Stomach (tissue), 9 donors: Measurements from ENCODE around the gene CHAT. TPM values are rescaled to one million over a fixed set of nuclear protein-coding genes. Genes with fewer than 3 reads are reported as not detected.

ENCODE experiments used
- DNase-seq, 2 donors: peaks; one replicate each; pipeline versions ENCODE4 v3.0.0 to v3.0.0-alpha.2; 2013 to 2019
- H3K27ac ChIP-seq, 5 donors: fragments of 200-600 bp in 4 of 5; sonication (generic) in 4 of 5; one replicate each; pipeline ENCODE4 v1.5.1; 2013 to 2019; ENCODE audit warnings: mild to moderate bottlenecking in 1 of 5, moderate library complexity in 1 of 5
- H3K27me3 ChIP-seq, 3 donors: fragments of 200-600 bp; sonication (generic); one replicate each; pipeline ENCODE4 v1.5.1; 2017 to 2019; ENCODE audit warnings: mixed run types in 1 of 3
- H3K36me3 ChIP-seq, 4 donors: fragments of 200-600 bp; sonication (generic); 1 replicate in 3 of 4; 2 replicates in 1 of 4; pipeline ENCODE4 v1.5.1; 2016 to 2019
- H3K4me1 ChIP-seq, 4 donors: fragments of 200-600 bp; sonication (generic); one replicate each; pipeline ENCODE4 v1.5.1; 2016 to 2019
- H3K4me3 ChIP-seq, 4 donors: fragments of 200-600 bp; sonication (generic) in 3 of 4; one replicate each; pipeline ENCODE4 v1.5.1; 2016 to 2019; ENCODE audit warnings: mild to moderate bottlenecking in 1 of 4
- H3K9me3 ChIP-seq, 4 donors: fragments of 200-600 bp; sonication (generic); one replicate each; pipeline ENCODE4 v1.5.1; 2016 to 2019
- CTCF ChIP-seq, 7 experiments: fragments of 450-650 bp in 4 of 7; fragments of 200-600 bp in 3 of 7; sonication (generic) in 3 of 7; IDR thresholded peaks; one replicate each; pipeline ENCODE4 v1.5.1; 2016 to 2019; ENCODE audit warnings: antibody characterized with exemption in 7 of 7, control low read depth in 2 of 7, mild to moderate bottlenecking in 1 of 7
- EP300 ChIP-seq: sonication (generic); formaldehyde crosslinking; IDR thresholded peaks from one replicate; pipeline ENCODE4 v1.6.1; 2017; ENCODE audit warnings: antibody characterized with exemption
- POLR2A ChIP-seq, 4 donors: fragments of 450-650 bp; IDR thresholded peaks; one replicate each; pipeline ENCODE4 v1.6.1; 2016; ENCODE audit warnings: antibody characterized with exemption in 4 of 4, control low read depth in 2 of 4, mild to moderate bottlenecking in 1 of 4, moderate library complexity in 1 of 4
- POLR2AphosphoS5 ChIP-seq, 3 donors: sonication (generic); formaldehyde crosslinking; IDR thresholded peaks; one replicate each; pipeline ENCODE4 v1.6.1; 2016; ENCODE audit warnings: antibody characterized with exemption in 3 of 3
- WGBS, 5 donors: extraction: QIAGEN DNeasy Blood & Tissue Kit in 3 of 5; methylation state at CpG; one replicate each; pipeline versions ENCODE4 v1.1.5 to v1.1.7; 2013 to 2018; 5-methylcytosine and 5-hydroxymethylcytosine counted together
- intact Hi-C: fragments of 100-400 bp; cut with DNase I; formaldehyde crosslinking; loops from one replicate; pipeline ENCODE4 v1.15.1; 2023; ENCODE audit warnings: low total_unique reads
- polyA plus RNA-seq, 3 donors: library from polyadenylated mRNA; stranded (reverse); fragments of 200-250 nt; gene quantifications; one replicate each; pipeline ENCODE4 v1.2.3, GENCODE V29; 2013
- total RNA-seq, 5 donors: library from RNA; depleted of rRNA; stranded (reverse); fragments of >200 nt; gene quantifications; one replicate each; pipeline versions ENCODE4 v1.1.0 to v1.2.3, GENCODE V29; 2014 to 2016
- donor health status: healthy with polysubstance abuse.
- donor health status: Bipolar disorder and iron deficiency.
- donor health status: healthy.

CHAT gene
- total and polyA plus RNA-seq, 8 donors, result 8.7 TPM; not detected in 7

DNA sequence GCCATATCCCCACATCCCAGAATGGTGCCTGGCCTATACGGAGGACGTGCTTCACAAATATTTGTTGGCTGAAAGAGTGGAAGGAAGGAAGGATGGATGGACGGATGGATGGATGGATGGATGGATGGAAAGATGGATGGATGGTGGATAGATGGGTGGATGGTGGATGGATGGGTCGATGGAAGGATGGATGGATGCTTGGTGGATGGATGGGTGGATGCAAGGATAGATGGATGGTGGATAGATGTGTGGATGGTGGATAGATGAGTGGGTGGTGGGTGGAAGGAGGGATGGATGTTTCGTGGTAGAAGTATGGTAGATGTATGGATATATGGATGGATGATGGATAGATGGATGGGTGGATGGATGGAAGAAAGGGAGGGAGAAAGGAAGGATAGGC, 10.8 kb downstream of the CHAT start:
- Histone ChIP-seq H3K27me3 (peaks cover 0 to 32% (median 3%) of the 10 kb centered on the region in 3 donors), H3K27ac (no peak overlapping the region), H3K36me3 (no peaks in the 10 kb centered on the region), H3K4me1 (no peaks in the 10 kb centered on the region), H3K9me3 (no peaks in the 10 kb centered on the region), H3K4me3 (no peak overlapping the region)
- no peak for DNase-seq
- WGBS, 5 donors, result 61 to 75% (median 67%) methylated on average over 5 of the region's 5 CpGs
- no peak for TF ChIP-seq CTCF (IDR thresholded peaks at IDR 0.05)
- TF ChIP-seq POLR2AphosphoS5 (IDR thresholded peaks at IDR 0.05), result no peak
- TF ChIP-seq EP300, result no peak
- TF ChIP-seq POLR2A (IDR thresholded peaks at IDR 0.05), result no peak
- intact Hi-C loops, result no loop called here

- 75 to 82% (median 81%) methylated on average over 7 to 10 of the region's 10 CpGs for WGBS, 5 donors
- H3K27ac ChIP-seq, result no peak overlapping the region
- H3K9me3 ChIP-seq, result no peaks in the 10 kb centered on the region
- H3K36me3 ChIP-seq, result no peaks in the 10 kb centered on the region
- TF ChIP-seq POLR2AphosphoS5 (IDR thresholded peaks at IDR 0.05) (no peak), EP300 (no peak), POLR2A (IDR thresholded peaks at IDR 0.05) (no peak), CTCF (IDR thresholded peaks at IDR 0.05) (no peak)
- DNase-seq, result no peak
- peaks cover 0 to 24% (median 0%) of the 10 kb centered on the region in 3 donors for H3K27me3 ChIP-seq
- no peak overlapping the region for H3K4me3 ChIP-seq
- intact Hi-C loops, result no loop called here
- H3K4me1 ChIP-seq, result no peaks in the 10 kb centered on the region
These were observed 11.6 kb downstream of the CHAT start for GRCh38 chr10:49625411-49625810.

DNA sequence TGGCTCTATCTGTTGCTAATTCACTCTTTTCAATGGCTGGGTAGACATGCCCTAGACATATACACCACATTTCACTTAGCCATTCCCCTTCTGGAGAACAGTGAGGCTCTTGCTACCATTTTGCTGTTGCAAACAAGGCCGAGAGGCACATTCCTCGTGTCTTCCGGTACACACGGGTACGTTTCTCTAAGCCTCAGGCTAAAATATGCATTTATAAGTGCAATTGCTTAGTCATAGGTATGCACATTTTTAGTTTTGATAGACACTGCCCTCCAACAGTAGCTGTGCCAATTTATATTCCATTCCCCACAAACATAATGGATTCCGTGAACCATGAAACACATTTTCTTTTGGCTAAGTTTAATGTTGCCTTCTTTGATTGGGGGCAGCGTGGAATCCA, 13.2 kb downstream of the CHAT start:
- no peak overlapping the region for H3K4me3 ChIP-seq
- no peaks in the 10 kb centered on the region for H3K4me1 ChIP-seq
- 84 to 93% (median 90%) methylated on average over 7 of the region's 7 CpGs for WGBS, 5 donors
- H3K9me3 ChIP-seq, result no peaks in the 10 kb centered on the region
- TF ChIP-seq POLR2A (IDR thresholded peaks at IDR 0.05), result no peak
- TF ChIP-seq POLR2AphosphoS5 (IDR thresholded peaks at IDR 0.05), result no peak
- no peak for TF ChIP-seq CTCF (IDR thresholded peaks at IDR 0.05)
- no peak for TF ChIP-seq EP300
- intact Hi-C loops, result no loop called here
- DNase-seq, result no peak
- H3K27ac ChIP-seq, result no peak overlapping the region
- H3K27me3 ChIP-seq, result peaks cover 0 to 15% (median 0%) of the 10 kb centered on the region in 3 donors
- no peaks in the 10 kb centered on the region for H3K36me3 ChIP-seq

GRCh38 chr10:49627644-49628247, 13.9 kb downstream of the CHAT start:
- no peaks in the 10 kb centered on the region for H3K9me3 ChIP-seq
- H3K36me3 ChIP-seq, result no peaks in the 10 kb centered on the region
- TF ChIP-seq POLR2AphosphoS5 (IDR thresholded peaks at IDR 0.05), result no peak
- TF ChIP-seq EP300, result no peak
- TF ChIP-seq CTCF (IDR thresholded peaks at IDR 0.05), result no peak
- TF ChIP-seq POLR2A (IDR thresholded peaks at IDR 0.05), result no peak
- intact Hi-C loops, result no loop called here
- H3K4me3 ChIP-seq, result no peak overlapping the region
- H3K4me1 ChIP-seq, result no peaks in the 10 kb centered on the region
- no peak for DNase-seq
- 86 to 89% (median 88%) methylated on average over 18 of the region's 18 CpGs for WGBS, 5 donors
- H3K27ac ChIP-seq, result no peak overlapping the region
- H3K27me3 ChIP-seq, result peaks cover 0 to 17% (median 0%) of the 10 kb centered on the region in 3 donors
